Right hindlimb (tissue), 1 donor: ENCODE measurements around the gene NME3.
"Not testable (repeated sequence)": the region's sequence is repeated elsewhere in the genome, so short reads cannot be mapped to it uniquely, and the experiment has no call there.

ENCODE experiments used
- DNase-seq: peaks from one replicate; pipeline ENCODE4 v3.0.0-alpha.2; 2018

NME3 gene

GRCh38 chr16:1771188-1771863 lies at the start of gene NME3:
Gene NME3 (minus strand): TSS chr16:1771543. CDS start chr16:1771534, 9 bp downstream.
- DNase-seq, result peak; percentile 86

DNA sequence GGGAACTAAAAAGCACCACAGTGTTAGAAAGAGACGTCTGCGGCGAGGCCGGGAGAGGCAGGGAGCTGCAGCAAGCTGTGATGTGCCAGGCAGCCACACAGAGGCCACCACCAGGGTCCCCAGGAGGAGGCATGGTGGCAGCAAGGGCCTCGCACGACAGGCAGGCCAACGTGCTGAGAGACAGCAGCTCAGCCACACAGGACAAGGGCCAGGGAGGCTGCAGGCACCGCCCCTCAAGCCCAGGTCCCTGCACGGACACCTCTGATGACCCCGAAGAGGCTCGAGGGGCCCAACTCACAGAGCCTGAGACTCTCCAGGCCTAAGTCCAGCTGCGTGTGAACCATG lies 49.6 kb upstream of the NME3 start:
- no peak for DNase-seq

DNA sequence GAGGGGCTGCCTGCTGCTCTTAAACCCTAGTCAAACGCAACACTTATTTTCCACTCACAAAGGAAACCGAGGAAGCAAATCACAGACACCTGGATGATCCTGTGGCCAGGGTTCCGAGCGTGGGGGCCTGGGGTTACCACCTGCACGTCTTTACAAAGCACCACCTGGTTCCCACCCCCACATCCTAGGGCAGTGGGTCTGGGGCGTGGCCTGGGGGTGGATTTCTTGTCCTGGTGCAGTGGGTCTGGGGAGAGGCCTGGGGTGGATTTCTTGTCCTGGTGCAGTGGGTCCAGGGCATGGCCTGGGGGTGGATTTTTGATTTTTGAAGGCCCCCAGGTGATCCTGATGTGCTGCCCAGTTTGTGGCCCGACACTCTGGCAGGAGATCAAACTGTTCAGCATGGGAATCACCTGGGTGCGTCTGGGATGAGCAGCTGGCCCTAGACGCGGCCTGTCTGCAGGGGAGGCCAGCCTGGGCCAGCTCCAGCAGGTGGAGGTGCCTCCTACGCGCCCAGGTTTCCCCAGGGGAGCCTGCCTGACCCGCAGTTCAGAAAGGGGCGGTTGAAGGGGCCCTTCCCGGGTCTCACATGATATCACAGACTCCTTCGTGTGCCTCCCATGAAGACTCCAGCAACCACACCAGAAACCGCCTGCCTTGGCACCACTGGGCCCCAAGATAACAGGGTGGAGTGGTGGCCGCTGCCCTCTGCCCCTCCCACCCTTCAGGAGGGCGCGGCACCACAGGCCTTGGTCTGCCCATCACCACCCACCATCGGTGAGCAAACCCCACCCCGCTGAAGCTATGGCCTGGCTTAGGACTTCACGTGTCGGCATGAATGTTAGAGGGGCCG lies 49.0 kb upstream of the NME3 start:
- DNase-seq, result no peak

- DNase-seq, result no peak
Observed at GRCh38 chr16:1819611-1820010, 48.3 kb upstream of the NME3 start.

DNA sequence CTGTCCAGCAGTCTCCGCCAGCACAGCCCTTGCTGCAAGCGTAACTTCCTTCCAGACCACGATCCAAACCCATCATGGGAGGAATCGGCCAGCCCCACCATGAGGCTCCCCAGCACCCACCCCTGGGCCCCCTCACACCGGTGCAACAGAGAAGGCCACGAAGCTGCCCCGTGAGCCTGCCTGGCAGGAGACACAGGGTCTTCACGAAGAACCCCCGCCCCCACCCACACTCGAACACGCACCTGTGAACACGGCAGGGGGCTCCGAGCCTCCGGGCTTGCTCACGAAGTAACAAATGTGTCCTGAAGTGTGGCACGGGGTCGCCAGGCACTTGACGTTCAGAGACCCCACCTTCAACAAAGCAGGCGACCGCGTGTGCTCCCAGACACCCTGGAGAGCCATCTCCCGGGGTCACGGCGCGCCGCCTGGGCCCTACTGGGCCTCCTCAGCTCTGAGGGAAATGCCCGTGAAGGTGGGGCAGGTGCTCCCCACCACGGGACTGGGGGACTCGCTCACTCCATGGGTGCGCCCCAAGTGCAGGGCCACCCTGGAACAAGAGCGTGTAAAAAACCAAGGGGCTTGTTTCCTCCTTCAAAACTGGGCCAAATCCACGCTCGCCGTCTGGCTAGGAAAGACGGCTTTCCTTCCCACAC lies 47.7 kb upstream of the NME3 start:
- no peak for DNase-seq

GRCh38 chr16:1818204-1818872 lies 47.0 kb upstream of the NME3 start:
- no peak for DNase-seq

DNA sequence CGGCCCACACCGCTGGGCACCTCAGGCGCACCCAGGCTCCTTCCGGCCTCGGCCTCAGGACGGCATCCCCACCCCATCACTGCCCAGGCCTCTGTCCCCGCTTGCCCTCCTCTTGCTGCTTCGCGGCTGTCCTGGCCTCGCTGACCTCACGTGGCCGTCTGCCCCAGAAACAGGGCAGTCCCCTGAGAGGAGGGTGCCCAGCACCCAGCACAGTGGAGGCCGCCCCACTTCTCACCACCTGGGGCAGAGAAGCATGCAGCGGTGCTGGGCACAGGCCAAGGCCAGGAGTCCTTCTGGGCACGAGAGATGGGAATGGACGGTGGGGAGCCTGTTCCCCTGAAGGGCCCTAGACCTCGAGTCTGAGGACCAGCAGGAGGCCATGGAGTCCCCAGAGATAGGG lies 46.4 kb upstream of the NME3 start:
- no peak for DNase-seq

- DNase-seq, result no peak
Observed at GRCh38 chr16:1817276-1817589, 45.9 kb upstream of the NME3 start.

DNA sequence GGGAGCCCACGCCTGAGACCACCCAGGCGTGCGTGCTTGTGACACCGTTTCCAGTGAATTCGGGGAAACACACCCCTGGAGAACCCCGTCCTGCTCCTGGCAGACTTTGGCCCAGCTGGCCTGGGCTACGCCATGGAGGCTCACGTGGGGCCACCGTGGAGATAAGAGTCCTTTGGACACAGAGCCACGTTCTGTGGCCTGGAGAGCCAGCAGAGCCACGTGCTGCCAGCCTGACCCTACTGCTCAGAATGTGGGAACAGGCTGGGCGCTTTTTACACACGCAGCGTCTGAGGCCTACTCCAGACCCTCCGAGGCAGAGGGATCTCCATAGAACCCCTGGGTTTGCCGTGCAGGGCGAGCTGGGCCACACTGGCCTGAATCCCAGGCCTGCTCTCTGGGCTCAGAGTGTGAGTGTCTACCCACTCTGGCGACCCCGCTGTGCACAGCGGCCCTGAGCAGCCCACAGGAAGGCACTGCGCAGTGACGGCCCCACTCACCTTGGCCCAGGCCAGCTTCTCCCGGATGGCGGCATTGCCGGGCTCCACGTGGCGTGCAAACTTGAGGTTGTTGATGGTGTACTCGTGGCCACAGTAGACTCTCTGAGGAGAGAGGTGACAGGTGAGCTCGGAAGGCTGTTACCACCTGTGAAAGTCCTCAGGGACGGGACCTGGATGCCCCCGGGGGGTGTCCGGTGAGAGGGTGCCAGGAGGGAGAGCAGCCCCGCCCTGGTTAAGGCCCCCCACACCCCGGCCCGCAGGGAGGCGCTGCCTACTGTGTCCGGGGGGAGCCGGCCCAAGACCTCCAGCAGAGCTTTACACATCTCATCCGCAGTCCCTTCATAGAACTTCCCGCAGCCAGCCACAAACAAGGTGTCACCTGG lies 45.3 kb upstream of the NME3 start:
- DNase-seq, result no peak

DNA sequence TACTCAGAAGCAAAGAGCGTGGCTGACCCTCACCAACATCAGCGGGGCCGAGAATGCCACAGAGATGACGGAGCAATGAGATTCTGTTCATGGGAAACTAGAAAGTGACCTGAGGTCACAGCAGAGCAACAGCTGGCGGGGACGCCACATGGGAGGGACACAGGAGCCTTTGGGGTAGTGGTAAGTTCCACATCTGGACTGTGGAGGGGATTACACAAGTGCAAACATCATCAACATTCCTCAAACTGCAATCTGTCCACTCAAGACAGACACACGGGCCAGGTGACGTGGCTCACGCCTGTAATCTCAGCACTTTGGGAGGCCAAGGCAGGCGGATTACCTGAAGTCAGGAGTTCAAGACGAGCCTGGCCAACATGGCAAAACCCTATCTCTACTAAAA lies 44.1 kb upstream of the NME3 start:
- DNase-seq, result no peak

- peak; percentile 71 for DNase-seq
Observed at GRCh38 chr16:1812732-1813163, 41.4 kb upstream of the NME3 start.

DNA sequence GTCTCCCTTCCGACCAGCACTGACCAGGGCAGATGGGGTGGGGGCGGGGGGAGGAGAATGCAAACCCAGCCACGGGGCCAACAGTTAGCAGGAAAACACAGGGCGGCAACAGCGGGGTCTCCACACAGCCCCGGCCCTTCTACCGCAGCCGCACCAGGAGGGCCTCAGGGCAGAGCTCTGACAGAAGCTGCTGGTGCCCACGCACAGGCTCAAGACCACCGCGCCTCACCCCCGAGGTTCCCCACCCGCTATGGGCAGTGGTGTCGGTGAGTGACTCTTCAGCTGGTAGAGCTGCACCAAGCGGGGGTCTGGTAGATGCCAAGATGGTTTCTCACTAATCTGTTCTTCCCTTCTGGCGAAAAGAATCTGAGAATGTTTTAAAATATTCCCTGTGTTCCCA lies 39.2 kb upstream of the NME3 start:
- no peak for DNase-seq

- no peak for DNase-seq
Observed at GRCh38 chr16:1810106-1810505, 38.8 kb upstream of the NME3 start.

DNA sequence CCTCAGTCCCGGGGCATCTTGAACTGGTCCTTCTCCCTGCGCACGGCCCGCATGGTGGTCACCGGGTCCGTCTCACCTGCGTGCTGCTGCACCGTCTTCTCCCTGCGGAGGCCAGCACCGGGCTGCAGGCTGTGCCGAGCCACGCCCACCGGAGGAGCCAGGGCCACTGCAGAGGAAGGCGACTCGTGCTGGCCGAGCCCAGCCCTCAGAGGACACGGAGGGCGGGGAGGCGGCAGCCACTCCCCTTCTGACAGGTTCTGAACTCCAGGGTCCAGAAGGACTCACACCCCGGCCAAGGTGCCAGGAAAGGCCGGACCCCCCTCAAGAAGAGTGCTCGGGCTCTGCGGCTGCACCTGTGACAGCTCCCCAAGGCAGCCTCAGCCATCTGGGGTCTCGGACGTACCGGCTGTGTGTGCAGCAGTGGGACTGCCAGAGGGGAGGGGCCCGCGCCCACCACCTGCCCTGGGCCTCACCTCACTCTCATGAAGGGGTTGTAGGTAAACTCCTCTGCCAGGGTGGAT lies 38.0 kb upstream of the NME3 start:
- no peak for DNase-seq

DNA sequence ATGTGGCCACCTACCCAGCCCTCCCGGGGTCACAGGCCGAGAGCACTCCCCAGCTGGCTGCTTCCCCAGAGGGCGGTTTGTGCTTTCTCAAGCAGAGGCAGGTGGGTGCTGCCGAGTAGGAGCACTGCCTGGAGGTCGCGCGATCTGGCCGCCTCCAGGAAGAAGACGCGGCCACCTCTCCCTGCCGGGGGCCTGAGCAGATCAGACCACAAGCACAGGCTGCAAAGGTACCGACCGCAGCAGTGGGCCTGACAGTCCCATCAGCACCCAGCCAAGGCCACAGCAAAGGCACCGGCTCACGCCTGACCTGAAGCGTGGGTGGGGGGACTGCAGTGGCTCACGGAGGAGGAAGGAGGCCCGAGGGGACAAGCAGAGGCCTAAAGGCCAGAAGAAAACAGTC lies 37.3 kb upstream of the NME3 start:
- no peak for DNase-seq

- DNase-seq, result no peak
Observed at GRCh38 chr16:1807626-1808025, 36.3 kb upstream of the NME3 start.

GRCh38 chr16:1800701-1801100 lies 29.4 kb upstream of the NME3 start:
- DNase-seq, result no peak

GRCh38 chr16:1799263-1799662 lies 27.9 kb upstream of the NME3 start:
- not testable (repeated sequence) for DNase-seq

DNA sequence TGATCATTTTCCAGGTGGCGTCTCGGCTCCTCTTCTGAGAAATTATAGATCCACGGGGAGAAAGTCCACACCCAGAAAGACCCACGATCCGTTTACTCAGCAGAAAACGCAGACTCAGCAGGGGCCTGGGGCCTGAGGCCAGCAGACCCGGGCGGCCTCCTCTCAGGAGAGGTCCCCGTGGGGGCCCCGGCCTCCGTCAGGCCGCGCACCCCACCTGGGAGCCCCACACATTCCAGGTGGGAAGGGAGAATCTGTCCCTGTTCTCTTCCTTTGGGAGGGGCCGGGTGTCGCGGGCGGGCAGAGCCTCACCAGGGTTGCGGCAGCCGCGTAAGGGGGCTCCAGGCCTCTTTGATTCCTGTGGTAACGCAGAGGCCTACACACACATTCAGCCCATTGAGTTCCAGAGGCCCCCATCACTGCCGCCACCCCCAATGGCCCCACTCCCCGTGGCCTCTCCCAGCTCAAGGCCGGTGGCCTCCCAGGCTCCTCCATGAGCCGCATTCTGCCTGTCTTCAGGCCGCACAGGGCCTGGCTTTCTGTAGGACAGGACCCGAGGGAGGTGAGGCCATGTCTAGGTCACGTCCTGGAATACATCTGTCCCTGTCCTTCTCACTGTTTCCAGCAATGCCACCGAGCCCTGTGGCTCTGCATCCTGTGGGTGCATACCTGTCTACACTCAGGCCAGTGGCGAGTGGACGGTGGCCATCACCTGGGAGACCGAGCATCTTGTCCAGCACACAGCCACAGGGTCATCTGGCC lies 23.7 kb upstream of the NME3 start:
- DNase-seq, result no peak

GRCh38 chr16:1794221-1794871 lies 23.0 kb upstream of the NME3 start:
- no peak for DNase-seq
